ENCODE results near the gene FBL. TPM values are rescaled to one million over a fixed set of nuclear protein-coding genes. Genes with fewer than 3 reads are reported as not detected.

Gene FBL
- polyA plus RNA-seq, 1 donor (not counting 4 experiments of a cell fraction or from before 2014, with no cell fraction given), result 357 TPM

GRCh38 chr19:39847525-39847924, 1.3 kb upstream of the FBL start:
- H2AFZ ChIP-seq (ENCODE audit: control insufficient read depth, low read length), result peak overlapping the region; percentile 86

GRCh38 chr19:39846678-39847486, 703 bp upstream of the FBL start:
- H3K9me1 ChIP-seq (ENCODE audit: control insufficient read depth, extremely low read depth, insufficient read depth, low read length), result no peaks in the 10 kb centered on the region
- no peaks in the 10 kb centered on the region for H3K27me3 ChIP-seq (ENCODE audit: control insufficient read depth, extremely low read depth, insufficient read depth, low read length)
- dilution Hi-C loops (cut with MboI; ENCODE audit: extremely low pct_ligation_motif_present, low sequenced_read_pairs), result no loop called here
- peaks cover 4% of the 10 kb centered on the region for H4K20me1 ChIP-seq (ENCODE audit: control insufficient read depth, extremely low read depth, insufficient read depth, low read length)
- peak overlapping the region; percentile 86 for H2AFZ ChIP-seq (ENCODE audit: control insufficient read depth, low read length)
- H3K79me2 ChIP-seq (ENCODE audit: control insufficient read depth, insufficient read depth, low read length), result peaks cover 41% of the 10 kb centered on the region
- no peaks in the 10 kb centered on the region for H3K9me3 ChIP-seq (ENCODE audit: control insufficient read depth, low read depth, low read length)
- H3K4me2 ChIP-seq (ENCODE audit: control insufficient read depth, extremely low read depth, insufficient read depth, low read depth, low read length), result peak overlapping the region; percentile 94
- H3K4me1 ChIP-seq (ENCODE audit: control insufficient read depth, extremely low read depth, insufficient read depth, low read length), result peaks cover 36% of the 10 kb centered on the region
- DNase-seq (ENCODE audit: low read depth, low spot score) (no peak), FAIRE-seq (no peak)
- TF ChIP-seq EZH2 (IDR thresholded peaks at IDR 0.05; ENCODE audit: low read length) (no peak), CTCF (optimal IDR thresholded peaks at IDR 0.05 in 1 of 3, IDR thresholded peaks at IDR 0.05 in 1 of 3, conservative IDR thresholded peaks at IDR 0.05 in 1 of 3; ENCODE audit: extremely low read depth in 1 of 3, insufficient read depth in 2 of 3, low read length in 3 of 3) (no peak)
- H3K27ac ChIP-seq (ENCODE audit: control insufficient read depth, insufficient read depth, low read length), result peak overlapping the region; percentile 86
- H3K36me3 ChIP-seq (ENCODE audit: control insufficient read depth in 2 of 2, extremely low read depth in 1 of 2, insufficient read depth in 2 of 2, low read length in 2 of 2), result peaks cover 0 to 3% of the 10 kb centered on the region in 2 experiments
- peak overlapping the region; percentile 92 for H3K9ac ChIP-seq (ENCODE audit: control insufficient read depth, extremely low read depth, insufficient read depth, low read length)
- peak overlapping the region; percentile 73 to 86 (median 86) for H3K4me3 ChIP-seq (ENCODE audit: control insufficient read depth in 2 of 3, extremely low read depth in 1 of 3, insufficient read depth in 2 of 3, low read depth in 1 of 3, low read length in 3 of 3)

More at GRCh38 chr19:39847525-39847924, 1.3 kb upstream of the FBL start:
- no peaks in the 10 kb centered on the region for H3K27me3 ChIP-seq (ENCODE audit: control insufficient read depth, extremely low read depth, insufficient read depth, low read length)
- FAIRE-seq, result no peak
- peaks cover 0 to 3% of the 10 kb centered on the region in 2 experiments for H3K36me3 ChIP-seq (ENCODE audit: control insufficient read depth in 2 of 2, extremely low read depth in 1 of 2, insufficient read depth in 2 of 2, low read length in 2 of 2)
- H3K9me3 ChIP-seq (ENCODE audit: control insufficient read depth, low read depth, low read length), result no peaks in the 10 kb centered on the region
- peaks cover 3% of the 10 kb centered on the region for H4K20me1 ChIP-seq (ENCODE audit: control insufficient read depth, extremely low read depth, insufficient read depth, low read length)
- H3K79me2 ChIP-seq (ENCODE audit: control insufficient read depth, insufficient read depth, low read length), result peaks cover 36% of the 10 kb centered on the region
- dilution Hi-C loops (cut with MboI; ENCODE audit: extremely low pct_ligation_motif_present, low sequenced_read_pairs), result no loop called here
- peaks cover 32% of the 10 kb centered on the region for H3K4me1 ChIP-seq (ENCODE audit: control insufficient read depth, extremely low read depth, insufficient read depth, low read length)
- no peak for TF ChIP-seq CTCF (optimal IDR thresholded peaks at IDR 0.05 in 1 of 3, IDR thresholded peaks at IDR 0.05 in 1 of 3, conservative IDR thresholded peaks at IDR 0.05 in 1 of 3; ENCODE audit: extremely low read depth in 1 of 3, insufficient read depth in 2 of 3, low read length in 3 of 3)
- TF ChIP-seq EZH2 (IDR thresholded peaks at IDR 0.05; ENCODE audit: low read length), result no peak
- H3K4me2 ChIP-seq (ENCODE audit: control insufficient read depth, extremely low read depth, insufficient read depth, low read depth, low read length), result no peak overlapping the region
- H3K9ac ChIP-seq (ENCODE audit: control insufficient read depth, extremely low read depth, insufficient read depth, low read length), result no peak overlapping the region
- no peaks in the 10 kb centered on the region for H3K9me1 ChIP-seq (ENCODE audit: control insufficient read depth, extremely low read depth, insufficient read depth, low read length)
- no peak overlapping the region for H3K27ac ChIP-seq (ENCODE audit: control insufficient read depth, insufficient read depth, low read length)
- DNase-seq (ENCODE audit: low read depth, low spot score), result no peak
- H3K4me3 ChIP-seq (ENCODE audit: control insufficient read depth in 2 of 3, extremely low read depth in 1 of 3, insufficient read depth in 2 of 3, low read depth in 1 of 3, low read length in 3 of 3), result no peak overlapping the region

Data from keratinocyte (primary cell).